Ovary (tissue), 9 donors: ENCODE data around the gene ATP13A1. TPM values are rescaled to one million over a fixed set of nuclear protein-coding genes. Genes with fewer than 3 reads are reported as not detected.

Source experiments
- DNase-seq, 5 donors: peaks; one replicate each; pipeline ENCODE4 v3.0.0-alpha.2; 2019 to 2020
- H3K27ac ChIP-seq, 2 donors: fragments of 200-600 bp; one replicate each; pipeline versions ENCODE4 v1.5.1 to v1.8.0; 2019 to 2022
- H3K27me3 ChIP-seq: fragments of 200-600 bp; one replicate; pipeline ENCODE4 v1.8.0; 2022
- H3K36me3 ChIP-seq: fragments of 200-600 bp; sonication (generic); one replicate; pipeline ENCODE4 v1.5.1; 2019
- H3K4me1 ChIP-seq: one replicate; pipeline ENCODE4 v1.8.1; 2013; ENCODE audit warnings: mild to moderate bottlenecking, moderate library complexity; ENCODE audit not compliant: insufficient read depth
- H3K4me3 ChIP-seq: fragments of 200-600 bp; sonication (generic); one replicate; pipeline ENCODE4 v1.5.1; 2017
- H3K9me3 ChIP-seq, 2 donors: fragments of 200-600 bp in 1 of 2; sonication (generic) in 1 of 2; one replicate each; pipeline versions ENCODE4 v1.5.1 to v1.8.1; 2013 to 2019; ENCODE audit warnings: mild to moderate bottlenecking in 1 of 2, moderate library complexity in 1 of 2
- CTCF ChIP-seq, 3 donors: fragments of 450-650 bp in 2 of 3; fragments of 200-600 bp in 1 of 3; IDR thresholded peaks; one replicate each; pipeline versions ENCODE4 v1.5.1 to v1.8.0; 2016 to 2022; ENCODE audit warnings: antibody characterized with exemption in 3 of 3, mild to moderate bottlenecking in 1 of 3
- EP300 ChIP-seq: sonication (generic); formaldehyde crosslinking; IDR thresholded peaks from one replicate; pipeline ENCODE4 v1.6.1; 2017; ENCODE audit warnings: antibody characterized with exemption
- POLR2A ChIP-seq: fragments of 450-650 bp; IDR thresholded peaks from one replicate; pipeline ENCODE4 v1.6.1; 2017; ENCODE audit warnings: antibody characterized with exemption, mild to moderate bottlenecking, moderate library complexity
- WGBS, 3 donors: extraction: QIAGEN DNeasy Blood & Tissue Kit in 1 of 3; methylation state at CpG; one replicate each; pipeline versions ENCODE4 v1.1.5 to v1.1.7; 2013 to 2017; 5-methylcytosine and 5-hydroxymethylcytosine counted together
- intact Hi-C, 4 donors: fragments of 100-400 bp; cut with DNase I; formaldehyde crosslinking; loops; one replicate each; pipeline versions ENCODE4 v1.11.0 to v1.15.1; 2022 to 2023
- polyA plus RNA-seq, 2 donors: library from polyadenylated mRNA; stranded (reverse); fragments of 200-250 nt in 1 of 2; fragments of 350-450 nt in 1 of 2; fragmentation: Illumina TruSeq in 1 of 2; extraction: RNeasy Lipid Tissue Mini Kit (QIAGEN cat#74804) in 1 of 2; gene quantifications; one replicate each; pipeline ENCODE4 v1.2.3, GENCODE V29; 2013 to 2014
- total RNA-seq, 7 donors: library from RNA; depleted of rRNA in 2 of 7; stranded (reverse); fragments of >200 nt in 2 of 7; fragmentation: NEBNext Ultra II Directional in 3 of 7; extraction: Animal tissue kit (Norgen Biotek cat#: 25700) in 3 of 7; gene quantifications; one replicate each; pipeline versions ENCODE4 v1.1.0 to v1.2.4, GENCODE V29; 2016 to 2023
- donor health status: DM: no; HTN: no; CAD: no; lungs with moderate emphysema.
- donor health status: DM: no; HTN: no; CAD: no.
- donor health status: Bipolar disorder and iron deficiency.
- donor health status: DM: yes; HTN: yes; CAD: no.
- donor health status: DM: no; HTN: no; CAD: no.
- donor health status: DM: yes; HTN: yes; CAD: no.

ATP13A1 gene
- total and polyA plus RNA-seq, 9 donors: 24.9 to 407 (median 58.0) TPM

GRCh38 chr19:19624032-19624570, 39.4 kb downstream of the ATP13A1 start:
- no peaks in the 10 kb centered on the region for H3K36me3 ChIP-seq
- no peak overlapping the region for H3K4me3 ChIP-seq
- WGBS, 3 donors: 92 to 95% (median 93%) methylated on average over 19 of the region's 19 CpGs
- TF ChIP-seq CTCF (IDR thresholded peaks at IDR 0.05): no peak
- no peak for TF ChIP-seq POLR2A
- no peak for TF ChIP-seq EP300
- no peak for DNase-seq
- no peaks in the 10 kb centered on the region for H3K9me3 ChIP-seq
- intact Hi-C loops: loop anchor here in 1 of 4 donors (5.0 kb wide), 1 partner anchor 1637 kb away; no protein-coding TSS in a partner anchor
- H3K27me3 ChIP-seq: no peaks in the 10 kb centered on the region
- H3K27ac ChIP-seq: no peak overlapping the region
- peaks cover 3% of the 10 kb centered on the region for H3K4me1 ChIP-seq

- intact Hi-C loops: loop anchor here in 1 of 4 donors (5.0 kb wide), 1 partner anchor 1636 kb away; no protein-coding TSS in a partner anchor
- Histone ChIP-seq H3K4me3 (no peak overlapping the region), H3K27ac (no peak overlapping the region), H3K27me3 (no peaks in the 10 kb centered on the region), H3K9me3 (no peaks in the 10 kb centered on the region), H3K4me1 (peaks cover 6% of the 10 kb centered on the region), H3K36me3 (no peaks in the 10 kb centered on the region)
- 77 to 81% (median 78%) methylated on average over 5 of the region's 5 CpGs for WGBS, 3 donors
- TF ChIP-seq CTCF (IDR thresholded peaks at IDR 0.05) (no peak), POLR2A (no peak), EP300 (no peak)
- no peak for DNase-seq
Observed at GRCh38 chr19:19623383-19623782, 40.1 kb downstream of the ATP13A1 start.

GRCh38 chr19:19619849-19620210, 43.6 kb downstream of the ATP13A1 start:
- Histone ChIP-seq H3K9me3 (no peaks in the 10 kb centered on the region), H3K27me3 (no peaks in the 10 kb centered on the region), H3K4me3 (no peak overlapping the region), H3K4me1 (peaks cover 7% of the 10 kb centered on the region), H3K27ac (no peak overlapping the region), H3K36me3 (no peaks in the 10 kb centered on the region)
- DNase-seq: no peak
- 81 to 83% (median 82%) methylated on average over 7 of the region's 7 CpGs for WGBS, 3 donors
- TF ChIP-seq CTCF (IDR thresholded peaks at IDR 0.05) (no peak), POLR2A (no peak), EP300 (no peak)
- intact Hi-C loops: loop anchor here in 1 of 4 donors (5.0 kb wide), 1 partner anchor 1633 kb away; no protein-coding TSS in a partner anchor

GRCh38 chr19:19619181-19619848, 44.2 kb downstream of the ATP13A1 start:
- WGBS, 3 donors: 28 to 35% (median 30%) methylated on average over 21 of the region's 21 CpGs
- TF ChIP-seq POLR2A (no peak), CTCF (IDR thresholded peaks at IDR 0.05) (no peak), EP300 (no peak)
- H3K4me3 ChIP-seq: no peak overlapping the region

More at GRCh38 chr19:19619181-19619848, 44.2 kb downstream of the ATP13A1 start:
- no peak for DNase-seq
- Histone ChIP-seq H3K36me3 (no peaks in the 10 kb centered on the region), H3K9me3 (no peaks in the 10 kb centered on the region), H3K4me1 (peaks cover 7% of the 10 kb centered on the region), H3K27ac (no peak overlapping the region), H3K27me3 (no peaks in the 10 kb centered on the region)
- intact Hi-C loops: no loop called here
